A549 (cell line): Measurements from ENCODE around the gene ATP8A2.

Experiments
- EHMT2 ChIP-seq: fragments of 200-600 bp; sonication (generic); IDR thresholded peaks from 2 replicates; pipeline ENCODE4 v1.6.1; 2016; ENCODE audit warnings: antibody characterized with exemption, low read depth, mild to moderate bottlenecking, moderate library complexity
- EP300 ChIP-seq, 2 experiments: fragments of >200 bp; sonication (Bioruptor Twin); formaldehyde crosslinking; IDR thresholded peaks; 2 replicates in 1 of 2; 3 replicates in 1 of 2; pipeline ENCODE4 v1.6.1; 2016 to 2017
- FOSL2 ChIP-seq, 2 experiments: fragments of 450-650 bp in 1 of 2; fragments of >200 bp in 1 of 2; sonication (Bioruptor Twin) in 1 of 2; formaldehyde crosslinking; IDR thresholded peaks; 2 replicates each; pipeline versions ENCODE4 v1.5.0 to v1.6.1; 2016 to 2020; ENCODE audit warnings: mild to moderate bottlenecking in 1 of 2, moderate library complexity in 1 of 2
- HDAC2 ChIP-seq: fragments of 200-600 bp; sonication (generic); IDR thresholded peaks from 2 replicates; pipeline ENCODE4 v1.6.1; 2016
- JUN ChIP-seq, 2 experiments: fragments of >200 bp; sonication (Bioruptor Twin); formaldehyde crosslinking; IDR thresholded peaks; 2 replicates in 1 of 2; 3 replicates in 1 of 2; pipeline ENCODE4 v1.6.1; 2016 to 2017
- POLR2A ChIP-seq: IDR thresholded peaks from 2 replicates; pipeline ENCODE4 v1.6.1; 2012; ENCODE audit warnings: mild to moderate bottlenecking, low read length
- POLR2AphosphoS2 ChIP-seq: conservative IDR thresholded peaks from 2 replicates; pipeline ENCODE4 v1.6.1; 2012; ENCODE audit warnings: low read length, improper control_type of control experiment, inconsistent platforms
- RAD21 ChIP-seq, 2 experiments: fragments of >200 bp in 1 of 2; sonication (Bioruptor Twin) in 1 of 2; formaldehyde crosslinking in 1 of 2; IDR thresholded peaks in 1 of 2; conservative IDR thresholded peaks in 1 of 2; 2 replicates in 1 of 2; 3 replicates in 1 of 2; pipeline ENCODE4 v1.6.1; 2012 to 2018; ENCODE audit warnings: inconsistent platforms in 1 of 2
- TFCP2L1 ChIP-seq: fragments of 250-450 bp; sonication (Bioruptor Pico); IDR thresholded peaks from 2 replicates; pipeline ENCODE4 v1.5.0; 2021; ENCODE audit warnings: mild to moderate bottlenecking
- TF ChIP-seq, protein P1 (sequence below): IDR thresholded peaks from 2 replicates; pipeline ENCODE4 v1.6.1; 2012
- TF ChIP-seq, protein P2 (sequence below): fragments of >200 bp; sonication (Bioruptor Twin); formaldehyde crosslinking; IDR thresholded peaks from 3 replicates; pipeline ENCODE4 v1.5.1; 2016
- TF ChIP-seq, protein P3 (sequence below): fragments of 200-600 bp; sonication (generic); IDR thresholded peaks from 2 replicates; pipeline ENCODE4 v1.6.1; 2016; ENCODE audit warnings: antibody characterized with exemption, mild to moderate bottlenecking, moderate library complexity

DNA sequence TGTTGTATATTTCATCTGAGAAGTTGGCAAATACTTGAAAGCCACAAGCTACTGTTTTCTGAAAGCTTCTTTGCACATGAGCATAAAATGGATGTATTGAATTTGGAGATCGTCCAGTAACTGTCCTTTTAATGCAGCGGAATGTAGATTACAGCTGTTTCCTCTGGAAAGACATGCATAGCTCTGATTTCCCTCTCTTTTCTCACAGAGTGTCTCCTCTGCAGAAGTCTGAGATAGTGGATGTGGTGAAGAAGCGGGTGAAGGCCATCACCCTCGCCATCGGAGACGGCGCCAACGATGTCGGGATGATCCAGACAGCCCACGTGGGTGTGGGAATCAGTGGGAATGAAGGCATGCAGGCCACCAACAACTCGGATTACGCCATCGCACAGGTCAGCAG is 397.1 kb downstream of the ATP8A2 start:
- TF ChIP-seq POLR2AphosphoS2 (no peak), JUN (IDR thresholded peaks at IDR 0.05) (no peak), POLR2A (no peak), FOSL2 (IDR thresholded peaks at IDR 0.05) (no peak), FOSL2 (CRISPR knock-in tag; IDR thresholded peaks at IDR 0.05) (no peak), RAD21 (conservative IDR thresholded peaks at IDR 0.05 in 1 of 2, IDR thresholded peaks at IDR 0.05 in 1 of 2) (no peak), EHMT2 (no peak), TFCP2L1 (CRISPR knock-in tag) (no peak), HDAC2 (no peak), EP300 (IDR thresholded peaks at IDR 0.05) (no peak)
- TF ChIP-seq, protein P1, sequence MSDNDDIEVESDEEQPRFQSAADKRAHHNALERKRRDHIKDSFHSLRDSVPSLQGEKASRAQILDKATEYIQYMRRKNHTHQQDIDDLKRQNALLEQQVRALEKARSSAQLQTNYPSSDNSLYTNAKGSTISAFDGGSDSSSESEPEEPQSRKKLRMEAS = no peak
- TF ChIP-seq, protein P2, sequence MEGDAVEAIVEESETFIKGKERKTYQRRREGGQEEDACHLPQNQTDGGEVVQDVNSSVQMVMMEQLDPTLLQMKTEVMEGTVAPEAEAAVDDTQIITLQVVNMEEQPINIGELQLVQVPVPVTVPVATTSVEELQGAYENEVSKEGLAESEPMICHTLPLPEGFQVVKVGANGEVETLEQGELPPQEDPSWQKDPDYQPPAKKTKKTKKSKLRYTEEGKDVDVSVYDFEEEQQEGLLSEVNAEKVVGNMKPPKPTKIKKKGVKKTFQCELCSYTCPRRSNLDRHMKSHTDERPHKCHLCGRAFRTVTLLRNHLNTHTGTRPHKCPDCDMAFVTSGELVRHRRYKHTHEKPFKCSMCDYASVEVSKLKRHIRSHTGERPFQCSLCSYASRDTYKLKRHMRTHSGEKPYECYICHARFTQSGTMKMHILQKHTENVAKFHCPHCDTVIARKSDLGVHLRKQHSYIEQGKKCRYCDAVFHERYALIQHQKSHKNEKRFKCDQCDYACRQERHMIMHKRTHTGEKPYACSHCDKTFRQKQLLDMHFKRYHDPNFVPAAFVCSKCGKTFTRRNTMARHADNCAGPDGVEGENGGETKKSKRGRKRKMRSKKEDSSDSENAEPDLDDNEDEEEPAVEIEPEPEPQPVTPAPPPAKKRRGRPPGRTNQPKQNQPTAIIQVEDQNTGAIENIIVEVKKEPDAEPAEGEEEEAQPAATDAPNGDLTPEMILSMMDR = no peak
- TF ChIP-seq, protein P3, sequence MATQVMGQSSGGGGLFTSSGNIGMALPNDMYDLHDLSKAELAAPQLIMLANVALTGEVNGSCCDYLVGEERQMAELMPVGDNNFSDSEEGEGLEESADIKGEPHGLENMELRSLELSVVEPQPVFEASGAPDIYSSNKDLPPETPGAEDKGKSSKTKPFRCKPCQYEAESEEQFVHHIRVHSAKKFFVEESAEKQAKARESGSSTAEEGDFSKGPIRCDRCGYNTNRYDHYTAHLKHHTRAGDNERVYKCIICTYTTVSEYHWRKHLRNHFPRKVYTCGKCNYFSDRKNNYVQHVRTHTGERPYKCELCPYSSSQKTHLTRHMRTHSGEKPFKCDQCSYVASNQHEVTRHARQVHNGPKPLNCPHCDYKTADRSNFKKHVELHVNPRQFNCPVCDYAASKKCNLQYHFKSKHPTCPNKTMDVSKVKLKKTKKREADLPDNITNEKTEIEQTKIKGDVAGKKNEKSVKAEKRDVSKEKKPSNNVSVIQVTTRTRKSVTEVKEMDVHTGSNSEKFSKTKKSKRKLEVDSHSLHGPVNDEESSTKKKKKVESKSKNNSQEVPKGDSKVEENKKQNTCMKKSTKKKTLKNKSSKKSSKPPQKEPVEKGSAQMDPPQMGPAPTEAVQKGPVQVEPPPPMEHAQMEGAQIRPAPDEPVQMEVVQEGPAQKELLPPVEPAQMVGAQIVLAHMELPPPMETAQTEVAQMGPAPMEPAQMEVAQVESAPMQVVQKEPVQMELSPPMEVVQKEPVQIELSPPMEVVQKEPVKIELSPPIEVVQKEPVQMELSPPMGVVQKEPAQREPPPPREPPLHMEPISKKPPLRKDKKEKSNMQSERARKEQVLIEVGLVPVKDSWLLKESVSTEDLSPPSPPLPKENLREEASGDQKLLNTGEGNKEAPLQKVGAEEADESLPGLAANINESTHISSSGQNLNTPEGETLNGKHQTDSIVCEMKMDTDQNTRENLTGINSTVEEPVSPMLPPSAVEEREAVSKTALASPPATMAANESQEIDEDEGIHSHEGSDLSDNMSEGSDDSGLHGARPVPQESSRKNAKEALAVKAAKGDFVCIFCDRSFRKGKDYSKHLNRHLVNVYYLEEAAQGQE = no peak
